ENCODE data around the gene SIRPG. TPM values are rescaled to one million over a fixed set of nuclear protein-coding genes. Genes with fewer than 3 reads are reported as not detected.
A peak's percentile ranks its signal among the peaks of the same experiment; 100 is the strongest.
"Not testable (repeated sequence)": the region's sequence is repeated elsewhere in the genome, so short reads cannot be mapped to it uniquely, and the experiment has no call there.

SIRPG gene
- polyA plus RNA-seq, 1 of the 3 experiments (the other 2 are of a cell fraction), result not detected

GRCh38 chr20:1616858-1617434, 40.6 kb downstream of the SIRPG start:
- H3K9me2 ChIP-seq, result no peaks in the 10 kb centered on the region
- no peaks in the 10 kb centered on the region for H4K20me1 ChIP-seq (ENCODE audit: insufficient read depth)
- H3F3A ChIP-seq (replicated peaks; ENCODE audit: insufficient read depth), result peaks cover 4% of the 10 kb centered on the region
- H3K27ac ChIP-seq (ENCODE audit: low read depth in 2 of 2, low read length in 1 of 2), result peak overlapping the region in 1 of 2 experiments; percentile 57; a peak in 2 of 4 replicates
- no peaks in the 10 kb centered on the region for H3K9me3 ChIP-seq
- H3K27me3 ChIP-seq (ENCODE audit: insufficient read depth), result no peaks in the 10 kb centered on the region
- H3K4me2 ChIP-seq, result no peak overlapping the region
- TF ChIP-seq, protein P1, sequence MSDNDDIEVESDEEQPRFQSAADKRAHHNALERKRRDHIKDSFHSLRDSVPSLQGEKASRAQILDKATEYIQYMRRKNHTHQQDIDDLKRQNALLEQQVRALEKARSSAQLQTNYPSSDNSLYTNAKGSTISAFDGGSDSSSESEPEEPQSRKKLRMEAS (IDR thresholded peaks at IDR 0.05; ENCODE audit: low read depth), result no peak
- TF ChIP-seq SMC3 (IDR thresholded peaks at IDR 0.05; ENCODE audit: low read depth, low read length) (no peak), TCF12 (IDR thresholded peaks at IDR 0.05) (peak; percentile 59), RFX5 (IDR thresholded peaks at IDR 0.05; ENCODE audit: low read length) (no peak), TEAD4 (IDR thresholded peaks at IDR 0.05; ENCODE audit: borderline replicate concordance, insufficient read depth) (peak; percentile 47; the same call in 1 of the 2 replicates), REST (IDR thresholded peaks at IDR 0.05; ENCODE audit: low read depth, low read length) (no peak), RCOR1 (IDR thresholded peaks at IDR 0.05; ENCODE audit: low read length) (peak; percentile 30; the same call in 1 of the 2 replicates), GATA2 (CRISPR knock-in tag; IDR thresholded peaks at IDR 0.05) (no peak), CHD2 (IDR thresholded peaks at IDR 0.05; ENCODE audit: low read length, partially characterized antibody) (no peak), GABPA (IDR thresholded peaks at IDR 0.05; ENCODE audit: low read depth) (no peak), YY1 (IDR thresholded peaks at IDR 0.05; ENCODE audit: low read depth) (no peak), NFIC (IDR thresholded peaks at IDR 0.05; ENCODE audit: borderline replicate concordance) (peak; percentile 35; the same call in 1 of the 2 replicates), MXI1 (IDR thresholded peaks at IDR 0.05; ENCODE audit: low read depth, low read length) (no peak), JUND (IDR thresholded peaks at IDR 0.05) (0 out of 2 replicates have a peak, but pooled peaks have one; percentile 38), RAD21 (IDR thresholded peaks at IDR 0.05; ENCODE audit: low read length) (no peak), FOSL2 (IDR thresholded peaks at IDR 0.05; ENCODE audit: borderline replicate concordance, low read depth) (no peak)
- TF ChIP-seq, protein P2, sequence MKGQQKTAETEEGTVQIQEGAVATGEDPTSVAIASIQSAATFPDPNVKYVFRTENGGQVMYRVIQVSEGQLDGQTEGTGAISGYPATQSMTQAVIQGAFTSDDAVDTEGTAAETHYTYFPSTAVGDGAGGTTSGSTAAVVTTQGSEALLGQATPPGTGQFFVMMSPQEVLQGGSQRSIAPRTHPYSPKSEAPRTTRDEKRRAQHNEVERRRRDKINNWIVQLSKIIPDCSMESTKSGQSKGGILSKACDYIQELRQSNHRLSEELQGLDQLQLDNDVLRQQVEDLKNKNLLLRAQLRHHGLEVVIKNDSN (IDR thresholded peaks at IDR 0.05; ENCODE audit: borderline replicate concordance, low read depth), result no peak
- TF ChIP-seq, protein P3, sequence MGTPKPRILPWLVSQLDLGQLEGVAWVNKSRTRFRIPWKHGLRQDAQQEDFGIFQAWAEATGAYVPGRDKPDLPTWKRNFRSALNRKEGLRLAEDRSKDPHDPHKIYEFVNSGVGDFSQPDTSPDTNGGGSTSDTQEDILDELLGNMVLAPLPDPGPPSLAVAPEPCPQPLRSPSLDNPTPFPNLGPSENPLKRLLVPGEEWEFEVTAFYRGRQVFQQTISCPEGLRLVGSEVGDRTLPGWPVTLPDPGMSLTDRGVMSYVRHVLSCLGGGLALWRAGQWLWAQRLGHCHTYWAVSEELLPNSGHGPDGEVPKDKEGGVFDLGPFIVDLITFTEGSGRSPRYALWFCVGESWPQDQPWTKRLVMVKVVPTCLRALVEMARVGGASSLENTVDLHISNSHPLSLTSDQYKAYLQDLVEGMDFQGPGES (IDR thresholded peaks at IDR 0.05; ENCODE audit: low read depth, low read length), result no peak
- TF ChIP-seq, protein P4, sequence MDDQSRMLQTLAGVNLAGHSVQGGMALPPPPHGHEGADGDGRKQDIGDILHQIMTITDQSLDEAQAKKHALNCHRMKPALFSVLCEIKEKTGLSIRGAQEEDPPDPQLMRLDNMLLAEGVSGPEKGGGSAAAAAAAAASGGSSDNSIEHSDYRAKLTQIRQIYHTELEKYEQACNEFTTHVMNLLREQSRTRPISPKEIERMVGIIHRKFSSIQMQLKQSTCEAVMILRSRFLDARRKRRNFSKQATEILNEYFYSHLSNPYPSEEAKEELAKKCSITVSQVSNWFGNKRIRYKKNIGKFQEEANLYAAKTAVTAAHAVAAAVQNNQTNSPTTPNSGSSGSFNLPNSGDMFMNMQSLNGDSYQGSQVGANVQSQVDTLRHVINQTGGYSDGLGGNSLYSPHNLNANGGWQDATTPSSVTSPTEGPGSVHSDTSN (IDR thresholded peaks at IDR 0.05), result peak; percentile 20; the same call in 1 of the 2 replicates
- no peak overlapping the region for H3K4me3 ChIP-seq (ENCODE audit: low read depth in 2 of 2, low read length in 1 of 2)
- H2AFZ ChIP-seq (ENCODE audit: low read depth), result no peak overlapping the region
- POLR2A ChIA-PET, result no interaction called here
- H3K4me1 ChIP-seq (ENCODE audit: control insufficient read depth in 1 of 2, insufficient read depth in 2 of 2, low read depth in 1 of 2, low read length in 1 of 2), result peaks cover 0 to 3% of the 10 kb centered on the region in 2 experiments; a peak in 1 of 4 replicates
- CTCF ChIA-PET, result interaction anchor here (0.6 to 0.7 kb wide), 2 partner anchors 77 to 114 kb away, joined by 3 read pairs; no protein-coding TSS in a partner anchor
- H3K9ac ChIP-seq, result no peak overlapping the region
- no peaks in the 10 kb centered on the region for H3K79me2 ChIP-seq (ENCODE audit: insufficient read depth)
- no peak for DNase-seq
- no peaks in the 10 kb centered on the region for H3K36me3 ChIP-seq (replicated peaks in 1 of 2; ENCODE audit: control insufficient read depth in 1 of 2, insufficient read depth in 2 of 2, low read length in 1 of 2)

- POLR2A ChIA-PET, DNase-seq, CTCF ChIA-PET: not testable (repeated sequence)
These were observed 47.2 kb downstream of the SIRPG start for GRCh38 chr20:1610404-1610803.

More at GRCh38 chr20:1610404-1610803, 47.2 kb downstream of the SIRPG start:
- H2AFZ ChIP-seq (ENCODE audit: low read depth); H3K4me3 ChIP-seq (ENCODE audit: low read depth in 2 of 2, low read length in 1 of 2); H3K79me2 ChIP-seq (ENCODE audit: insufficient read depth); H3K36me3 ChIP-seq (replicated peaks in 1 of 2; ENCODE audit: control insufficient read depth in 1 of 2, insufficient read depth in 2 of 2, low read length in 1 of 2); H3K27ac ChIP-seq (ENCODE audit: low read depth in 2 of 2, low read length in 1 of 2); H3K27me3 ChIP-seq (ENCODE audit: insufficient read depth); H3K9ac ChIP-seq; H3K4me2 ChIP-seq; H3F3A ChIP-seq (replicated peaks; ENCODE audit: insufficient read depth); H3K9me3 ChIP-seq; H3K9me2 ChIP-seq; H3K4me1 ChIP-seq (ENCODE audit: control insufficient read depth in 1 of 2, insufficient read depth in 2 of 2, low read depth in 1 of 2, low read length in 1 of 2); H4K20me1 ChIP-seq (ENCODE audit: insufficient read depth): not testable (repeated sequence)
- WGBS (ENCODE audit: low lambda C conversion rate), result 21% methylated on average over 3 of the region's 5 CpGs
